T-helper 1 cell treated with Interleukin-12 subunit alpha and Interleukin-12 subunit beta and Interleukin-4 antibody, amounts not matched to agents 30 μg/mL and 1 μg/mL, for 36 hours (primary cell): Measurements from ENCODE around the gene FHIP2A.
"Not testable (repeated sequence)": the region's sequence is repeated elsewhere in the genome, so short reads cannot be mapped to it uniquely, and the experiment has no call there.

ENCODE experiments used
- H3K27ac Mint-ChIP-seq: one replicate; pipeline ENCODE4 v1.8.0; 2021; ENCODE audit warnings: mild to moderate bottlenecking, mixed read lengths
- H3K27me3 Mint-ChIP-seq: one replicate; pipeline ENCODE4 v1.8.0; 2021; ENCODE audit warnings: low read depth, mixed read lengths
- H3K36me3 Mint-ChIP-seq: one replicate; pipeline ENCODE4 v1.8.0; 2021; ENCODE audit warnings: low read depth, mixed read lengths
- H3K4me1 Mint-ChIP-seq: one replicate; pipeline ENCODE4 v1.8.0; 2021; ENCODE audit warnings: low read depth, mixed read lengths
- H3K4me3 Mint-ChIP-seq: one replicate; pipeline ENCODE4 v1.8.0; 2021; ENCODE audit warnings: mild to moderate bottlenecking, moderate library complexity, mixed read lengths
- H3K9me3 Mint-ChIP-seq: one replicate; pipeline ENCODE4 v1.8.0; 2021; ENCODE audit warnings: mixed read lengths

The FHIP2A gene, protein sequence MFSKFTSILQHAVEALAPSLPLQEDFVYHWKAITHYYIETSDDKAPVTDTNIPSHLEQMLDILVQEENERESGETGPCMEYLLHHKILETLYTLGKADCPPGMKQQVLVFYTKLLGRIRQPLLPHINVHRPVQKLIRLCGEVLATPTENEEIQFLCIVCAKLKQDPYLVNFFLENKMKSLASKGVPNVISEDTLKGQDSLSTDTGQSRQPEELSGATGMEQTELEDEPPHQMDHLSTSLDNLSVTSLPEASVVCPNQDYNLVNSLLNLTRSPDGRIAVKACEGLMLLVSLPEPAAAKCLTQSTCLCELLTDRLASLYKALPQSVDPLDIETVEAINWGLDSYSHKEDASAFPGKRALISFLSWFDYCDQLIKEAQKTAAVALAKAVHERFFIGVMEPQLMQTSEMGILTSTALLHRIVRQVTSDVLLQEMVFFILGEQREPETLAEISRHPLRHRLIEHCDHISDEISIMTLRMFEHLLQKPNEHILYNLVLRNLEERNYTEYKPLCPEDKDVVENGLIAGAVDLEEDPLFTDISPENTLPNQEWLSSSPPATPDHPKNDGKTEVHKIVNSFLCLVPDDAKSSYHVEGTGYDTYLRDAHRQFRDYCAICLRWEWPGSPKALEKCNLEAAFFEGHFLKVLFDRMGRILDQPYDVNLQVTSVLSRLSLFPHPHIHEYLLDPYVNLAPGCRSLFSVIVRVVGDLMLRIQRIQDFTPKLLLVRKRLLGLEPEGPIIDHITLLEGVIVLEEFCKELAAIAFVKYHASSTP

DNA sequence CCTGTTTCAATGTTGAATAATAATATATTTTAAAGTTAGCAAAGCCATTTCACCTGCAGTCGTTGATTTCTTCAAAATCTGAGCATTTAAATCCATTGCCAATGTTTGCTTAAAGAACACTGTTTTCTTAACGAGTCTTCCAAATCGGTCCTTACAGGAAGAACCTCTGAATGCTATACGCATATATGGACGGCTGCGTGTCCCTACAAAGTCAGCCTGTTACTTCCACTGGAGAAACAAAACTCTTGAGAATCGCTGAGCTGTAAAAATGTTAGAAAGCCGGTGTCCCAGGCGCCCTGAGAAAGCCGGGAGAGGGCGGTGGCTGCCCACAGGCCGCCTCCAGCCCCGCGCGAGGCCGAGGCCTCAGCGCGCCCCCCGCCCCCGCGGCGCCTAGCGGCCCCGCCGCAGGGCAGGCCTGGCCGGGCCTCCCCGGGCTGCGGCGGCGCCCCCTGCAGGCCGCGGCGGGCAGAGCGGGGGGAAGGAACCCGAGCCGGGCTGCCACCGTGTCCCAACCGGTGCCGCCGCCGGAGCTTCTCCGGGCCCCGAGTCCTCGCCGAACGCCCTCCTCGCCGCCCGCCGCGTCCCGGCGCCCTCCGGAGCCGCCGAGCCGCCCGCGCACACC lies at the start of gene FHIP2A:
TSS of gene FHIP2A (plus strand) at position 488 of the 622 bp plus-strand sequence. CDS start 299 bp downstream, outside the sequence.
- H3K4me3 Mint-ChIP-seq: peak within 1 kb of the TSS; percentile 86
- H3K36me3 Mint-ChIP-seq: peaks cover 16% of the 10 kb centered on the region
- H3K4me1 Mint-ChIP-seq: peaks cover 31% of the 10 kb centered on the region
- no peaks in the 10 kb centered on the region for H3K9me3 Mint-ChIP-seq
- peaks cover 21% of the 10 kb centered on the region for H3K27me3 Mint-ChIP-seq
- H3K27ac Mint-ChIP-seq: peak within 1 kb of the TSS; percentile 88

DNA sequence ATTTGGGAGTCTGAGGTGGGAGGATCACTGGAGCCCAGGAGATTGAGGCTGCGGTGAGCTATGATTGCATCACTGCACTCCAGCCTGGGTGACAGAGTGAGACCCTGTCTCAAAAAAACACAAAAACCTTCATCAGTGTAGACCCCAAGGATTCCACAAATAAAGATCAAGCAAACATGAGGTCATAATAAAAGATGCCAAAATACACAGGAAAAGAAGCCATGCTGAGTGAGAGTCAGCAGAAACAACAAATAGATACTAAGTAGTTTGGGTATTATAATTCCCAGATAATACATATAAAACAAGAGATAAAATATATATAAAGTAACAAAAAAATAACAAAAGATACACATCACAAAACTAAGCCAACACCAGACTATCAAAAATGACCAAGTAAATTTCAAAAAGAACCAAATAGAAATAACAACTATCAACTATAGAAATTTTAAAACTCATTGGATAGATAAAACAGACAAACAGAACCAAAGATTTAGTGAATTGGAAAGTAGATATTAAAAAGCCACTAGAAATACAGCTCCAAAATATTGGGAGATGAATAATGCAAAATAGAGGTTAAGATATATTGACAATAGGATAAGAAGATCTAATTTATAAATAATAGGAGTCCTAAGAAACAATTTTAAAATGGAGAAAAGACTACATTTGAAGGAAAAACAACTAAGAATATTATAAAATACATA lies 48.9 kb upstream of the FHIP2A start:
- Mint-ChIP-seq H3K27ac (no peak overlapping the region), H3K9me3 (no peaks in the 10 kb centered on the region), H3K4me3 (no peak overlapping the region), H3K27me3 (peaks cover 61% of the 10 kb centered on the region), H3K36me3 (no peaks in the 10 kb centered on the region), H3K4me1 (peaks cover 8% of the 10 kb centered on the region)

DNA sequence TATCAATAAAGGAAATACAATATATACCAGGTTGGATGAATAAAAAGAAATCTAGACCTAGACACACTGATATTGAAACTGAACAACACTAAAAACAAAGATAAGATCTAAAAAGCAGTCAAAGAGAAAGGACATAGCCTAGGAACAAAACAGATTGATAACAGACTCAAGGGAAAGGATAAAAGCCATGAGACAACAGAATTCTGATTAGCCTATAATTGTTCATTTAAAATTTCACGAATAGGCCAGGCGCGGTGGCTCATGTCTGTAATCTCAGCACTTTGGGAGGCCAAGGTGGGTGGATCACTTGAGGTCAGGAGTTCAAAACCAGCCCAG lies 48.4 kb upstream of the FHIP2A start:
- no peaks in the 10 kb centered on the region for H3K9me3 Mint-ChIP-seq
- H3K27ac Mint-ChIP-seq: no peak overlapping the region
- H3K27me3 Mint-ChIP-seq: peaks cover 63% of the 10 kb centered on the region
- H3K36me3 Mint-ChIP-seq: no peaks in the 10 kb centered on the region
- peaks cover 8% of the 10 kb centered on the region for H3K4me1 Mint-ChIP-seq
- H3K4me3 Mint-ChIP-seq: no peak overlapping the region

DNA sequence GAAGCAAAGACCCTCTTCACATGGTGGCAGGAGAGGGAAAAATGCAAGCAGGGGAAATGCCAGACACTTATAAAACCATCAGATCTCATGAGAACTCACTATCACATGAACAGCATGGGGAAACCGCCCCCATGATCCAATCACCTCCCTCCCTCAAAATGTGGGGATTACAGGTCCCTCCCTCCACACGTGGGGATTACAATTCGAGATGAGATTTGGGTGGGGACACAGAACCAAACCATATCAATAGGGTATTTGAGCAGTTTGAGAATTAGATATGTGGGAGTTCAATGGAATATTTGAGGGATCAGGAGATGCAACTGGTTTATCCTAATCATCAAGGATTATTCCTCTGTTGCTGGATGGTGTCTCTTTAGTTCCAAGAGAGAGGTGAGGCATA lies 46.5 kb upstream of the FHIP2A start:
- Mint-ChIP-seq H3K27me3 (peaks cover 50% of the 10 kb centered on the region), H3K4me1 (peaks cover 12% of the 10 kb centered on the region)
- H3K36me3 Mint-ChIP-seq, H3K27ac Mint-ChIP-seq, H3K9me3 Mint-ChIP-seq, H3K4me3 Mint-ChIP-seq: not testable (repeated sequence)

DNA sequence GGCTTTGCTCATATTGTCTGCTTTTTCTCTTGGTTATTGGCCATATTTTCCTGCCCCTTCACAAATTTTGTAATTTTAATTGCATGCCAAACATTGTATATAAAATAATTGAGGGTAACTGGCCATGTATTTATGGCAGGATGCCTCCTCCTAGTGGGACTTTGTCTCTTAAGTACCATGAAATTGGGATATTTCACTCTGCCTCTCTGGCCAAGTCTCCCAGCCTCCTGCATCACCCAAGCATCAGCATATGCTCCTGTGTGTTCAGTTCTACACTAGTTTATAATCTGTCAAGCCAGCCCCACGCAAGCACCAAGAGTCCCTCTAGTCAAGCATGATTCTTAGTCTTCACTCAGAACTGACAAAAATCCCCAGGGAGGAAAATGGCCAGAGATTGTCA lies 44.2 kb upstream of the FHIP2A start:
- Mint-ChIP-seq H3K9me3 (no peaks in the 10 kb centered on the region), H3K36me3 (peaks cover 9% of the 10 kb centered on the region), H3K27me3 (peaks cover 43% of the 10 kb centered on the region)

DNA sequence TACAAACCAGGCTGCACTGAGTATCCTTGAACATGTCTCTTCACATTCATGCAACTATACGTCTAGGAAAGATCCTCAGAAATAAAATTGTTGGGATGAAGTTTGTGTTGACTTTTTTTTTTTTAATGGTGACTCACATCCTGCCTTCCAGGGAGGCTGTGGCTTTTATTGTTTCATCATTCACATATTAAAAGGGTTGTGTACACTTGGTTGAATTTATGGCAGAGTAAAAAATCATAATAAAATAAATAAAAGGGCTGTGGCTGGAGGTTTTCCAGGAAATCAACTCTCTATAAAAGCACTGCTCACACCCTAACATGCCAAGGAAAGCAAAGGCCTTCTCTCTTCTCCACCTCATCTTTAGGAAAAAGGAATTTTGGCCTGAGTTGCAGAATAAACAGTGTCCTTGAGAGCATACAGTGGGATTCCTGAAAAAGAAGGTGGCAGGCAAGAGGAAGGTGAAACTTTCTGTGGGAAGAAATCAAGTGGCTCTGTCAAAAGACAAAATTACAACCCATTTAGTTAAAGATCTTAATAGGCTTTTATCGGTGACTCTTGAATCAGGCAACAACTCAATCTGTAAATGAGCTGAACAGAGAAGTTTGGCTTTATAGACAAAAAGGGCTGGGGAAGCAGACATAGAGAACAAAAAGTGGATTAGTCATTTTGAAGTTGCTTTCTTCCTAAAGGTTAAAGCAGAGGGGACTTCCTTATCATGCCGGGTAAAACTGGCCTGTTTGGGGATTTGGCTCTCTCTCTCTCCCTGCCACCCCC lies 41.6 kb upstream of the FHIP2A start:
- H3K4me1 Mint-ChIP-seq: peaks cover 10% of the 10 kb centered on the region
- no peak overlapping the region for H3K27ac Mint-ChIP-seq
- H3K36me3 Mint-ChIP-seq: peaks cover 9% of the 10 kb centered on the region
- no peak overlapping the region for H3K4me3 Mint-ChIP-seq
- H3K9me3 Mint-ChIP-seq: no peaks in the 10 kb centered on the region
- H3K27me3 Mint-ChIP-seq: peaks cover 25% of the 10 kb centered on the region

More for the DNA sequence above, 44.2 kb upstream of the FHIP2A start:
- Mint-ChIP-seq H3K4me1 (peaks cover 14% of the 10 kb centered on the region), H3K27ac (no peak overlapping the region), H3K4me3 (no peak overlapping the region)

DNA sequence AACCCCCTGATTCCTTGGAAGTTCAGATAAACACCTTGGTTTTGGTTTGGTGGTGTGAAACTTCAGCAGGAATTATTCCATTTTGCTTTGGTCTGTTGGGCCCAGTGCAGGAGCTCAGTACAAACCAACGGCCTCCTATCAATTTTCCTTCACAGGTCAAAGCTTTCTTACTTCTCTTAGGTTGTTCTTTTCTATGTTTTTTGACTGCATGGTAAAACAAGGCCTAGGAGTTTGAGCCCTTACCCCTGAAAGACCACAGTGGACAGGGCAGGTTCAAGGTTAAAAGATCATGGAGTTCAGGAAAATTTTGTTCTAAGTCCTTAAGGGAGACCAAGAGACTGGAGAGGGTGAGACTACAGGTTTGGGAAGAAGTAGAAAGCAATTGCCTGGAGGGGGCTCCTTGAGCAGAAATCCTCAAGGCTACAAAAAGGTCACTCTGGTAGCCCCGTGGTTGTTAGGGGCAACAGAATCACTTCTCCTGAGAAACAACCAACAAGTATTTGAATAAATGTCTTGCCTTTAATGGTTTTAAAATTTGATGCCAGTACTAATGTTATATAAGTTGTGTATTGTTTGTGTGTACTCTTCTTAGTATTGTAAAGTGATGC lies 40.9 kb upstream of the FHIP2A start:
- Mint-ChIP-seq H3K27me3 (peaks cover 18% of the 10 kb centered on the region), H3K36me3 (peaks cover 9% of the 10 kb centered on the region), H3K4me3 (no peak overlapping the region), H3K4me1 (peaks cover 10% of the 10 kb centered on the region), H3K27ac (no peak overlapping the region), H3K9me3 (no peaks in the 10 kb centered on the region)

DNA sequence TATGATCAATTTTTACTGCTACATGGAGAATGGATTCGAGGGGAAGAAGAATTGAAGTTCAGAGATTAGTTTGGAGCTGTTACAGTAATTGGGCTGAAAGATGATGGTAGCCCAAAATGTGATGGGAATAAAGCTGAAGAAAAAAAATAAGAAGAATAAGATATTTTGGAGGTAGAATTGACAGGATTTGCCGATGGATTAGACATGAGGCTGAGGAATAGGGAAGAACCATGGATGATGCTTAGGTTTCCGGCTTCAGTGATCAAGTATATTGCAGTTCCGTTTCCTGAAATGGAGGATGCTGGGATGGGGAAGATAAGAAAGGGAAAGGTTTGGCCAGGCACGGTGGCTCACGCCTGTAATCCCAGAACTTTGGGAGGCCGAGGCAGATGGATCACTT lies 38.9 kb upstream of the FHIP2A start:
- no peak overlapping the region for H3K27ac Mint-ChIP-seq
- no peak overlapping the region for H3K4me3 Mint-ChIP-seq
- H3K36me3 Mint-ChIP-seq: peaks cover 9% of the 10 kb centered on the region
- peaks cover 10% of the 10 kb centered on the region for H3K4me1 Mint-ChIP-seq
- peaks cover 12% of the 10 kb centered on the region for H3K27me3 Mint-ChIP-seq
- no peaks in the 10 kb centered on the region for H3K9me3 Mint-ChIP-seq

DNA sequence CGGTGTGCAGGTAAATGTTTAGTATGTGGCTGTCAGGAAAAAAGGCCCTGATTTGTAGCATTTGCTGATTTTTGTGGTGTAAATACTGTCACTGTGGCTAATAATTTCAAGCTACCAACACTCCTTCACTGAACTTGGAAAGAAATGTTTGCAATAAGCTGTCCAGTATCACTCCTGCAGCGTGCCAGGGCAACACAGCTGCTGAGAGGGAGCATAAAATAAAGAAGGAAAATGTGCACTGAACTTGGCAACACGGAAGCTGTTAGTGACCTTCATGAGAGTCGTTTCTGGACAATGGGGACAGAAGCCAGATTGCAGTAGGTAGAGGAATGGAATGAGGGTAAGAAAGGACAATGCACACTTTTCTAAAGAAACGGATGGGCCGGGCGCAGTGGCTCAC lies 37.9 kb upstream of the FHIP2A start:
- Mint-ChIP-seq H3K4me3 (no peak overlapping the region), H3K27ac (no peak overlapping the region), H3K4me1 (peaks cover 10% of the 10 kb centered on the region), H3K27me3 (peaks cover 5% of the 10 kb centered on the region), H3K36me3 (peaks cover 5% of the 10 kb centered on the region), H3K9me3 (no peaks in the 10 kb centered on the region)

DNA sequence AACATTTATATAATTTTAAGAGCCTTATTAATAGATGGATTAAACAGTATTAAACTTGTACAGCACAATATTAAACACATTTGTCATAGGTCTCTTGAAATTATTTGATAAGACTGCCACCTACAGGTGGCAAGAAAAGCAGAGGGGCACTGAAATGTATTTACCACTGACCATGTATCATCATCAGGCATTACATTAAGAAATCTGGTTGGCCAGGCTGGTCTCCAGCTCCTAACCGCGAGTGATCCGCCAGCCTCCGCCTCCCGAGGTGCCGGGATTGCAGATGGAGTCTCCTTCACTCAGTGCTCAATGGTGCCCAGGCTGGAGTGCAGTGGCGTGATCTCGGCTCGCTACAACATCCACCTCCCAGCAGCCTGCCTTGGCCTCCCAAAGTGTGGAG lies 35.1 kb upstream of the FHIP2A start:
- H3K9me3 Mint-ChIP-seq, H3K36me3 Mint-ChIP-seq, H3K4me3 Mint-ChIP-seq, H3K27me3 Mint-ChIP-seq, H3K4me1 Mint-ChIP-seq, H3K27ac Mint-ChIP-seq: not testable (repeated sequence)

DNA sequence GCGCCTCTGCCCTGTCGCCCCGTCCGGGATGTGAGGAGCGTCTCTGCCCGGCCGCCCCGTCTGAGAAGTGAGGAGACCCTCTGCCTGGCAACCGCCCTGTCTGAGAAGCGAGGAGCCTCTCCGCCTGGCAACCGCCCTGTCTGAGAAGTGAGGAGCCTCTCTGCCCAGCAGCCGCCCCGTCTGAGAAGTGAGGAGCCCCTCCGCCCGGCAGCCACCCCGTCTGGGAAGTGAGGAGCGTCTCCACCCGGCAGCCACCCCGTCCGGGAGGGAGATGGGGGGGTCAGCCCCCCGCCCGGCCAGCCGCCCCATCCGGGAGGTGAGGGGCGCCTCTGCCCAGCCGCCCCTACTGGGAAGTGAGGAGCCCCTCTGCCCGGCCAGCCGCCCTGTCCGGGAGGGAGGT lies 34.4 kb upstream of the FHIP2A start:
- not testable (repeated sequence) for H3K4me1 Mint-ChIP-seq, H3K36me3 Mint-ChIP-seq, H3K27ac Mint-ChIP-seq, H3K27me3 Mint-ChIP-seq, H3K4me3 Mint-ChIP-seq, H3K9me3 Mint-ChIP-seq

DNA sequence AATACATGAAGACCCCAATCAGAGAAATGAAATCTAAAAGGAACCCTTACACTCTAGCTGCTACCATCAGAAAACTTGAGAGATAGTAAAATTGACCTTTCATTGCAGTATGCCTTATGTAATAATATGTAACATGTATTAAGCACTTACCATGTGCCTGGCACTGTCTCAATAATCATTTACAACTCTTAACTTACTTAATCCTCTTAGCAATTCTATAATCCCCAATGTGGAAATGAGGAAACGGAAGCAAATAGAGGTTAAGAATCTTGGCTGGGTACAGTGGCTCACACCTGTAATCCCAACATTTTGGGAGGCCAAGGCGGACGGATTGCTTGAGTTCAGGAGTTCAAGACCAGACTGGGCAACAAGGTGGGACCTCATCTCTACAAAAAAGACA lies 29.8 kb upstream of the FHIP2A start:
- Mint-ChIP-seq H3K9me3 (peaks cover 10% of the 10 kb centered on the region), H3K4me1 (peaks cover 2% of the 10 kb centered on the region), H3K36me3 (peaks cover 24% of the 10 kb centered on the region), H3K27me3 (no peaks in the 10 kb centered on the region), H3K27ac (no peak overlapping the region), H3K4me3 (no peak overlapping the region)

DNA sequence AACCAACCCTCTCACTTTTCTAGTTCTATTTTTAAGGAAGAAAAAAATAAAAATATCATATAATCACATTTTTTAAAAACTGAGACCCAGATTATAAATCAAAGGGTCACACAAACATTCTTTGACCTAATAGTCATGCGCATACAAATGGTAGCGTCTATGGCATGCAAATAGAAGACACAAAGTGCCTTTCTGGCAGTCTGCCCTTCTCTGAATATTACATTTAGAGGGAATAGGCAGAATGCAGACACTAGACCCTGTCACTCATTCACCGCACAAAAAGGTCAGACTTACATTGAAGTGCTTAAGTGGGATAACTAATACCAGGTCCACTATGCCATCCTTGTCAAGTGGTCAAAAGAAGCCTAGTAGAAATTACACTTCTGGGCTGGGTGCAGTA lies 26.5 kb upstream of the FHIP2A start:
- Mint-ChIP-seq H3K4me3 (no peak overlapping the region), H3K4me1 (peaks cover 14% of the 10 kb centered on the region), H3K9me3 (peaks cover 25% of the 10 kb centered on the region), H3K27ac (no peak overlapping the region), H3K36me3 (peaks cover 40% of the 10 kb centered on the region), H3K27me3 (no peaks in the 10 kb centered on the region)
